Effector CD4-positive, alpha-beta T cell (primary cell): Measurements from ENCODE around the gene DDX25. TPM values are rescaled to one million over a fixed set of nuclear protein-coding genes. Genes with fewer than 3 reads are reported as not detected.
A peak's percentile ranks its signal among the peaks of the same experiment; 100 is the strongest.
"Not testable (repeated sequence)": the region's sequence is repeated elsewhere in the genome, so short reads cannot be mapped to it uniquely, and the experiment has no call there.

Experiments used
- DNase-seq: peaks from one replicate; pipeline ENCODE4 v3.0.0-alpha.2; 2020
- total RNA-seq: gene quantifications from one replicate; lab custom pipeline; 2026; lab: John Stamatoyannopoulos, UW

The DDX25 gene
- total RNA-seq, result not detected

DNA sequence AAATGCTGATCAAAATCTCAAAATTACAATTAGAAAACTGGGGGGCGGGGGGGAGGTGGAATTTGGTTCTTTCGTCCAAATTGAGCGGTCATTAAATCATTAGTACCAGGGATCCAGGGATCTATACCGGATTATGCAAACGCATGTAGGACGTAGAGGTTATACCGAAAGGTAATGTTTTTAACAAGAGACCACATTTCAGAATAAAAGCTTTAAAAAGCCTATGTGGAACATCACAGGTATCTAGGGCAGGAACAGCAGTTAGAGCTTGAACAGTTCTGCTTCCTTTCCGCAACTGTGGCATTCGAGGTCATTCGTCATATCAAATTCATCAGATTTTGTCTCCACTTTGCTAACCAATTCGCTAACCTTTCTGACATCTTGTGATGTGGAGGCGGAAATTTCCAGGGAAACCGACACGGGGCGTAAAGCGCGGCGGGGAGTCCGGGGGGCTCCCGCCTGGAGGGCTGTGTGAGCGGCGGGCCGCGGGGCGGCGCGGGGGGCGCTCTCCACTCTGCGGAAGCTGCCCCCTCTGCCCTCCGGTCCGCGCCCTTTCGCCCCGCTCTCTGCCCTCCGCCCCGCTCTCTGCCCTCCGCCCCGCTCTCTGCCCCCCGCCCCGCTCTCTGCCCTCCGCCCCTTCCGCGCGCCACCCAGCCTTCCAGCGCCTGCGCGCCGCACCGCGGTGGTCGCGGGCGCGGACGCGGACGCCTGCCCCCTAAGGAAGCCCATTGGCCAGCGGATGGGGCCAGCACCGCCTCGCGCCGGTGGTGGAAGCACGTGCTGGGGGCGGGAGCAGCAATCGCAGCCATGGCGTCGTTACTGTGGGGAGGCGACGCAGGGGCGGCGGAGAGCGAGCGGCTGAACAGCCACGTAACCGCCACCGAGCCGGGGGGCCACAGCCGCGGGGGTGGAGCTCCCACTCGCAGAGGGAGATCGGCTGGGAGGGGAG lies at the start of gene DDX25:
Gene DDX25 (plus strand): TSS at position 798 of the 949 bp plus-strand sequence. CDS start 10 bp downstream, at position 808.
- peak; percentile 12 for DNase-seq

DNA sequence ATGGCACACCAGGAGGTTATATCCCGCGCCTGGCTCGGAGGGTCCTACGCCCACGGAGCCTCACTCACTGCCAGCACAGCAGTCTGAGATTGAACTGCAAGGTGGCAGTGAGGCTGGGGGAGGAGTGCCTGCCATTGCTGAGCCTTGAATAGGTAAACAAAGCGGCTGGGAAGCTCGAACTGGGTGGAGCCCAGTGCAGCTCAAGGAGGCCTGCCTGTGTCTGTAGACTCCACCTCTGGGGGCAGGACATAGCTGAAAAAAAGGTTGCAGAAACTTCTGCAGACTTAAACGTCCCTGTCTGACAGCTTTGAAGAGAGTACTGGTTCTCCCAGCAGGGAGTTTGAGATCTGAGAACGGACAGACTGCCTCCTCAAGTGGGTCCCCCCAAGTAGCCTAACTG lies 46.6 kb upstream of the DDX25 start:
- DNase-seq, result not testable (repeated sequence)

DNA sequence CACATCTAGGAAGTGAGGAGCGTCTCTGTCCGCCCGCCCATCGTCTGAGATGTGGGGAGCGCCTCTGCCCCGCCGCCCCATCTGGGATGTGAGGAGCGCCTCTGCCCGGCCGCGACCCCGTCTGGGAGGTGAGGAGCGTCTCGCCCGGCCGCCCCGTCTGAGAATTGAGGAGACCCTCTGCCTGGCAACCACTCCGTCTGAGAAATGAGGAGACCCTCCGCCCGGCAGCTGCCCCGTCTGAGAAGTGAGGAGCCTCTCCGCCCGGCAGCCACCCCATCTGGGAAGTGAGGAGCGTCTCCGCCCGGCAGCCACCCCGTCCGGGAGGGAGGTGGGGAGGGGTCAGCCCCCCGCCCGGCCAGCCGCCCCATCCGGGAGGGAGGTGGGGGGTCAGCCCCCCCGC lies 41.5 kb upstream of the DDX25 start:
- not testable (repeated sequence) for DNase-seq

DNA sequence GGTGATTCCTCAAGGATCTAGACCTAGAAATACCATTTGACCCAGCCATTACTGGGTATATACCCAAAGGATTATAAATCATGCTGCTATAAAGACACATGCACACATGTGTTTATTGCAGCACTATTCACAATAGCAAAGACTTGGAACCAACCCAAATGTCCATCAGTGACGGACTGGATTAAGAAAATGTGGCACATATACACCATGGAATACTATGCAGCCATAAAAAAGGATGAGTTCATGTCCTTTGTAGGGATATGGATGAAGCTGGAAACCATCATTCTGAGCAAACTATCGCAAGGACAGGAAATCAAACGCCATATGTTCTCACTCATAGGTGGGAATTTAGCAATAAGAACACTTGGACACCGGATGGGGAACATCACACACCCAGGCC lies 39.0 kb upstream of the DDX25 start:
- DNase-seq, result not testable (repeated sequence)

DNA sequence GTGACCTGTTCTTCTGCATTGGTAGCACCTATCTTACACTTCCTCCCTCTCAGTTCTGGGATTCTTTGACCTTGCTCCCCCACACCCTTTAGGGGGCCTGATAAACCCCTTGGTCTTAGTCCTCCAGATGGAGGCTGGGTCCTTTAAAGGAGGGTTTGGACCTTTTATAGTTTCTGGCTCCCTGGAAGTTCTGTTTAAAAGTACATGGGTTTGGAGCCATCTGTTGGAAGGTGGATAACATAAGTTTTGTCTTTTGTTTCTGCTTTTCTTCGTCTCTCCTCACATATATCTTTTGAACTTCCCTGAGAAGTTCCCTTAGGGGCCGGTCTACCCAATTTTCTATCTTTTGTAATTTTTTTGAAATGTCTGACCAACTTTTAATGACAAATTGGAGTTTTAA lies 34.8 kb upstream of the DDX25 start:
- no peak for DNase-seq

DNA sequence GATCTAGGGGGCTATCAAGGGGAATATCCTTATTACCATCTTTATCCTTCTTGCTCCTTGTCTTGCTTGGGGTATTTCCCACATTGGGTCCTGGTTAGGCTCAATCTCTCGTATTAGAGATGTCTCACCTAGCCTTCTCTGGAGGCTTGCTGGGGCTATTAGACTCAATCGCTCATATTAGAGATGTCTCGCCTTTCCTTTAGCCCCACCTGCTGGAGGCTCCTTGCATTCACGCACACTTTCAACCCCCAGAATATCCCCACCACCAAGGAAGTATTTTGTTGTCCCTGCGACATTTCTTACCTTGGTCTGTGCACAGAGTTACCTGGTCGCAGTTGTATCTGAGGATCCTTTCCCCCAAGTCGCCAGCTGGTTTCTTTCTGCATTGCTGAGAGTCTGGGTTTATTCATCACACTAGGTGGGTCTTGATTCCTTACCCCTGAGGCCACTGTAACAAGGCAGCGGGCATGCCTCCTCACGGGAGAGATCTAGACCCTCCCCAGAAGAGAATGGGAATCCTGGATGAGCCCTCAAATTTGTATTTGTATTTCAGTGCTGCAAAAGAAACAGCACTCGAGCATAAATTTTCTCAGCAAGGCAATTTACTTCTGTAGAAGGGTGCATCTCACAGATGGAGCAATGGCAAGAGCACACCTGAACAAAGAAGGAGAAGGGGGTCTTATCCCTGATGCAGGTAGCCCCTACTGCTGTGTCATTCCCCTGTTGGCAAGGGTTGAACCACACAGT lies 32.7 kb upstream of the DDX25 start:
- DNase-seq, result no peak

DNA sequence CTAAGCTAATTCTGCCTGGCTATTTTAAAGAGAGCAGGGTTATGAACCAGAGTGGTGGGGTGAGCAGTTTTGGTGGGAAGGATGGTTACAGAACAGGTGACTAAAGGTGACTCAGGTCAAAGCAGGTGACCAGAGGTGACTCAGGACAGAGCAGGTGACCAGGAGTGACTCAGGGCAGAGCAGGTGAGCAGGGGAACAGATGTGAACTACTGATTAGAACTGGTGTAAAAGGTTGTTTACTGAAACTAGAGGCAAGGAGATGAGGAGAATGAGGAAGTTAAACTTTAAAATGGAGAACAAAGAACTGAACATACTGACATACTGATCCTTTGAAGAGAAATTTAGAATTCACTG lies 32.2 kb upstream of the DDX25 start:
- no peak for DNase-seq

DNA sequence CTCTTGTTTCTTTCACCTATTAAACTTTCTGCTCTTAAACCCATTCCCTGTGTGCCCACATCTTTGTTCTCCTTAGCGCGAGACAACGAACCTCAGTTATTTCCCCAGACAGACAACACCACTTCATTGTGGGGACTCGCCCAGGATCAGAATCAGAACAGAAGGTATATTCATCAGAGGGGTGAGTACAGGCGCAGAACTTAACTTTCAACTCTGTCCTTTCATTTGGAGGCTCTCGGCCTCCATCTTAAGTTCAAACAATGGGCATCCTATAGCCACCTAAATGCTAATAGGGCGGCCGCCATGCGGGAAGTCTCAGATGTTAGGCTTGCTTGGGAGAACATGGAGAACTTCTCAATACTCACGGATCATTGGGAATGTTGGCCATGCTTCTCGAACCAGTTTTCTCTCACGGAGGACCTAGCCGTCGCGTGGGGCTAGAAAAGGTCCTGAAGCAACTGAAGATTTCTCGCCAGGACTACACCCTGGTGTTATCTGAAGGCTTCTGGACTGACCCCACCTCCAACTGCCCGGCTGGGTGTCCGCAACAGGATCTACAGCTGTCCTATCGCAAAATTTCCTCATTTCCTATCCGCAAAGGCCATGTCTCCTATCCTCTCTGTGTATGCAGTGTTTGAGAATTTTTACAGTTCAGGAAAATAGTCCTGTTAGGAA lies 30.3 kb upstream of the DDX25 start:
- DNase-seq, result no peak

DNA sequence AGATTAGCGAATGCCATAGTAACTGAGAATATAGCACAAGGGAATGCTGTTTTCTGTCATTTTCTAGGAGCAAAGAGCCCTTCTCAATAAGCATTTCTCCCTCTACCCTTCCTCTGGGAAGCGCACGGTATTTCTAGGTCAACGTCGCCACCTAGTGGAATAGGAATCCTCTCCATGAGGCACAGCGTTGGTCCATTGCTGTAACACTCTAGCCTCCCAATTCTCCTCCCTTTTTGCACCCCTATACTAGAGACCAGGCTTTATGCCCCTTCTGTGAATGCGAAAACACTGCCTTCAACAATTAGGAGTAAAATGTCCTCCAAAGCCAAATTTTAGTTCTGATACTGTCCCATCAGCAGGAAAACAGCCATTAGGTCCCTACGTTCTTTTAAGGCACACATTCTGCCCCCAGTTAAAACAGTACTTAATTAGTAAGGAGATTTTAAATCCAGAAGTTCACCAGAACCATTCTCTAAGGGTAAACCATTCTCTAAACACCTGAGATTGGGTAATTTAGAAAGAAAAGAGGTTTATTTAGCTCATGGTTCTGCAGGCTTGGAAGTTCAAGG lies 29.7 kb upstream of the DDX25 start:
- DNase-seq, result peak; percentile 31

DNA sequence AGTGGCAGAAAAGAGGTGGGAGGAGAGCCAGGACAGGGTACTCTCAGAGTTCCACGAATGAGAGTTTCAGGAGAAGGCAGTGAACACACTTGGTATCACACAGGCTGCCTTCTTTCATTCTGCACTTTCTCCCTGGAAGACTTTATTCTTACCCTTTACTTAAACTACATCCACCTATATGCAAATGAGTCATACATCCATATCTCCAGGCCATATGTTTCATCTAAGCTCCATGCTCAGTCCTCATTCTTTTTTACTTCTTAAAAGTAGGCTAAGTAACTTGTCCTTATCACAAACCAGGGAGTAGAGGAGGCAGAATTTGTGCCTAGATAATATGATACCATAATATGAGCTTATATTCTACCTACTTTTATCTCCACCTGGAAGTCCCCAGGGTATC lies 23.0 kb upstream of the DDX25 start:
- no peak for DNase-seq

DNA sequence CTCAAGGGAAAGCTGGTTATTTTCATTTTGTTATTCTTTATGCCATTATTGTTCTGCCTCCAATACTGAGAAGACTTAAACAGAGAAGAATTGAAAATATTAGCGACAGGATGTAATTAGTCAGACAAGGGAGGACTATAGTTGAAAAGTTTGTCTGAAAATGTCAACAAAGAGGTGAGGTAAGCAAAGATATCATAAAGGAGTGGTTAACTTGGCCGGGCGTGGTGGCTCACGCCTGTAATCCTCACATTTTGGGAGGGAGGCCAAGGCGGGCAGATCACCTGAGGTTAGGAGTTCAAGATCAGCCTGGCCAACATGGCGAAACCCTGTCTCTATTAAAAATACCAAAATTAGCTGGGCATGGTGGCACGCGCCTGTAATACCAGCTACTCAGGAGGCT lies 20.9 kb upstream of the DDX25 start:
- DNase-seq, result no peak

DNA sequence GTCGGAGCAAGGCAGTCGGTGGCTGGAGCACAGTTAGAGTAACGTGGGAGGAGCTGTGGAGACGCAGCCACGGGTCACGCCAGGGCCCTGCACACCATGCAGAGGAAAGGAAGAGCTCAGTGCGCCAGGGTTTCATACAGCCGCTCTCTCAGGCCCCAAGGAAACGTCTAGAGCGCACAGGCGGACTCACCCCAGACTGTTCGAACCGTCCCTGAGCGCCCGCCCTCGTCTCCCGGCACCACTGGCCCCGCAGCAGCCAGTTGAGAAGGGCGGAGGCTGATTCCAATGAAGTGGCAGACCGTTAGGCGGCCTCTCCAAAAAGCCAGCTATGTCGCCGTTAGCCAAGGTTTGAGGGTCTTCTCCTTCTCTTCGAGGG lies 17.3 kb upstream of the DDX25 start:
- peak; percentile 33 for DNase-seq

DNA sequence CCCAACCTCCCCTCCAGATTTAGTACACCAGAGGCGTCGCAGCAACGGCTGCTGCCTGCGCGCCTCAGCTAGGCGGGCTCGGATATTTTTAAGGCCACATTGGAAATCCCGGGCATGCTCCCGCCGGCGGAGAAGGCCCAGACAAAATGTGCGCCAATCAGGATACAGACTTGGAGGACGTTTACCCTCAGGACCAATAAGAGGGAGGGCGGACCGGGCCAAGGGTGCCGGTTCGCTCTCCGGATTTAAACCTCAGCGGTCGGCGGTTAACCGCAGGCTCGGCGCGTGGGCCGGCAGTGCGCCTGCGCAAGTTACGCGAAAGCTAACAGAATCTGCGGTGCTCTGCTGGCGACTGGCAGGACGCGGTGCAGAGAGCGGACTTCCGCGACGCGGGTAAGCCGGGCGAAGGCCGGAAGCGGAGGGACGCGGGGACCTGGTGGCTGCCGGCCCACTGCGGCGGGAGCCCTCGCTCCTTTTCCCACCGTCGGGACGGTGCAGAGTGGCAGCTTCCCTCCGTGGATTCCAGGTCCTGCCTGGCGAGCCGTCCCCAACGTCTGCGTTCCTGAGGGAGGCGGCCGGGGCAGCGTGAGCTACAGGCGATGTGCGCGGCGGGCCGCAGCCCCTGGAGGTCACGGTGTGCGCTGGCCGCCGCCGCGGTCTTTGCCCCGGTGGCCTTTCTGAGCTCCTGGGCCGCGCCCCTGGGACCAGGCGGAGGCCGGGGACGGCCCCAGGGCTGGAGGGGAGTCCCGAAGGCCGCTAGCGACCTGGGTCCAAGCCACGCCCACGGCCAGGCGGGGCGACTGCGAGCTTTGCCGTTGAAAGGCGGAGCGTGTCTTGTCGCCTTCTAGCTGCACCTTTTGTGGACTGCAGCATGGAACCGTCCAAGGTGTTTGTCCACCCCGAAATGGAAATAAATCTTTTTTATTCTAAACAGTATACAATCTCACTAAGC lies 16.7 kb upstream of the DDX25 start, which contains the start of gene HYLS1:
Gene HYLS1 (plus strand): TSS at position 296 of the 952 bp plus-strand sequence. CDS start 11,701 bp downstream, outside the sequence.
- peak; percentile 91 for DNase-seq

DNA sequence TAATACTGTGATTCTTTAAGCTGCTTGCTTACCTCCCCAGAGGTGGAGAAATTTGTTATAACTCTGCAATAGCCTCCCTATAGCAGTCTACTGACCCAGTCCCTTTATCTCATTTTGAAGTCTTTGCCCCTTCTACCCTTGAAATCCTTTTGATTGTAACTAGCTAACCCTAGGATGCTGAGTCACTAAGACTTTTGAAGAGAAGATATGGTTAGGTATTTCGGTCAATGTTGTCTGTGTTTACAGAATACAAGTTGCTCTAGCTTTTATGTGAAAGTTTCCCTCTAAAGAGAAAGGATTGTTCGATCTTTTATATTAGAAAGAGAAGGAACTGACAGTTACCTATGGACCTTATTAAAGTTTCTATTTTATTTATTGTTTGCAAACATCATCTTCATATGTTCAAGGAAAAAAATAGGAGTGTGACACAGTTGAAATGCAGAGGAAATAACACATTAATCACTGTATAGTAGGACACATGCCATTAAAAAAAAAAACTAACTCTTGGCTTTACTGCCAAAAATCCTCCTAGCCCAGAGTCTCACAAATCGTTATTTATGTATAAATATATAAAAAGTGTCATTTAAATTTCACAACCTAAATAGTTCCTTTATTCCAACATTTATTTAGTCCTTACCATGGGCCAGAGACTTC lies 13.7 kb upstream of the DDX25 start:
- DNase-seq, result no peak

DNA sequence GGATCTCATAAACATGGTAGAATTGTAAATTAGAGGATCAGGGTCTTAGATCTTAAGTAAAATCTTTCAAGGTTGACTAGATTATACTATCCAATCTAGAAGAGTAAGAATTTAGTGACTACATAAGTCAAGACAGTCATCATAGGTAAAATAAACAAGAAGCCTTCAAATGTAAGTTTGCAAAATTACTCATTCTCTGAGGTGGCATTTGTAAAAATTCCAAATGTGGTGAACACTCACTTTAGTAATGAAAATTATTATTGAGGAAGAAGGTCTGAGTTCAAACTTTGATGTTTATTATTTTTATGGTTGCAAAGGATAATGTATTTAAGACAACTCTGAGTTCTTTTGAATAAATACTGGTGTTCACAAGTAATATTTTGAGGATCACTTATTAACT lies 12.2 kb upstream of the DDX25 start:
- DNase-seq, result no peak

DNA sequence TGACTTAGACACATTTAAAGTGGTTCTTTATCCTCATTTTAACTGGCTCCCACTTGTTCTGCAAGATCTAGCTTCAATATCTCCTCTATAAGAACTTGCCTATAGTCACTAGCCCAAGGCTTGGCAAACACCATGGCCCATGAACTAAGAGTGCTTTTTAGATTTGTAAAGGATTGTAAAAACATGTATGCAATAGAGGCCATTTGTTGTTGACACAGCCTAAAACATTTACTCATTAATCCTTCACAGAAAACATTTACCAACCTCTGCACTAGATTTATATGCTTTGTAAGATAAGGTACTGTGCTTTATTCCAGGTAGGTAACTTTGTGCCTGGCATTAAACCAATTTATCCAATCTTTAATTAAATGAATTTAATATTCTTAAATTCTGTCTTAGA lies 11.3 kb upstream of the DDX25 start:
- no peak for DNase-seq

DNA sequence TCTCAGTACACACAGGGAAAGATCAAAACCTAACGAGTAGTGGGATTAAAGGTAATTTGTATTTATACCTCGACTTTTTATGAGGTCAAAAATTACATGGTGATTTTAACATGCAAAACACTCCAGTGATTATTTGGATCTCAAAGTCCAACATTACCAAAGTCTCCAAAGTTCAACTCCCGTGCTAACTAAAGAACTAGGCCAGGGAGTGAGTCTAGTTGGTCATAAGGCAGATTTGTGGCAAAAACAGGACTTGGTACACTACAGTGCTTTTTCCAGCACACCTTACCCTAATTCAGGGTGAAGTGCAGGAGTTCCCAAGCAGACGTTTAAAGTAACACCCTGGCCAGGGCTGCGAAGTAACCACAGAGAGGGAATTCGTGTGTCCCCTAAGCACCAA lies 2.4 kb upstream of the DDX25 start:
- no peak for DNase-seq

DNA sequence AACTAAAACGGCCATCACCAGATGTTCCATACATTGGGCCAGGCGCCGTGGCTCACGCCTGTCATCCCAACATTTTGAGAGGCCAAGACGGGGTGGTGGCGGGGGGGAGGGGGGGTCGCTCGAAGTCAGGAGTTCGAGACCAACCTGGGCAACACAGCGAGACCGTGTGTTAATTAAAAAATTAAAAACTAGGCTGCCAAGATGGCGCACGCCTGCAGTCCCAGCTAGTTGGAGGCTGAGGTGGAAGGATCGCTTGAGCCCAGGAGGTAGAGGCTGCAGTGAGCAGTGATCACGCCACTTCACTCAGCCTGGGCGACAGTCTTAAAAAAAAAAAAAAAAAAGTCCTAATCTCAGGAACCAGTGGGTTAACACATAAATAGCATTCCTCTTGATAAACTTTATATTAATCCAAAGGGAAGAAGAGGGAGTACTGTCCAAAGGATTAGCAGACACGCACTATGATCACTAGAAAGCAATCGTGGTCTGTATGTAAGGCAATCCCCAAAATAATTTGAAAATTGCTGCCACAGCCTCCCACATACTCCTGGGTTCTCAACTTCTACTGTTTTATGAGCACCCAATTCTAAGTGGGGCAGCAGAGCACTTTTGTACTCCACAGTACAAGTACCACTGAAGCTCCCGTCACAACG lies 1.9 kb upstream of the DDX25 start:
- DNase-seq, result no peak

DNA sequence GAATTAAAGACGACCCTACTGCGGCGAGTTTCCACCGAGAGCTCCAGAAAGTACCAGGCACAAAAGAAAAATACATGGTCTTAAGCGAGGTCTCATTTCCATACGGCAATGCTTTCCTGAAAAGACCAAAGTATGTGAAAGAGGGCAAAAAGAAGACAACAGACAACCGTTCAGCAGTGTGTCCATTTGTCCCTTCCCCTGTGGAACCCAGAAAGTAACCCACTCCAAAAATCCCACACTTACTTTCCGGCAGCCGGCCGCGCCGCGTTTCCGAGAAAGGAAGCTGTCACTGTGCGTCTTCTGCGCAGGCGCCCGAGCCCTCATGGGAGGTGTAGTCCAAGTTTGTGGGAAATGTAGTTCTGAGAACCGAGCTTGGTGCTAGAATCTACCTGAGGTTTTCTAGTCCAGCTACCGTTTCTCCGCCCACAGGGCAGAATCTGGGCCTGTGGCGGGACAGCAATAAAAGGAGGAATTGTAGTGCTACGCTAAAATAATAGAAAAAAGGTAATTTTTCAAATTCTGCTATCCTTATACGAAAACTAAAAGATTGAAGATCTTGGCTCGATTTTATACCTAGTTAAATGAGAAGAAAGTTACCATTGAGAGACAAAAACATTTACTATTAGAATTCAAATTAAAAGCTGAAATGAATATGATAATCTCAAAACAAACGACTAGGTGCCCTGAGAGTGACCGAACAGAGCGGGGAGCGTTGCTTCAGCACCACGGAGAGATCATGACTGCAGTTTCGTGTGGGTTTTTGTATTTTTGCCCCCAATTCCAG lies 1.2 kb upstream of the DDX25 start, which contains the start of gene PUS3:
Gene PUS3 (minus strand): TSS at position 280 of the 784 bp plus-strand sequence. CDS start 6,922 bp downstream, outside the sequence.
- peak; percentile 83 for DNase-seq

DNA sequence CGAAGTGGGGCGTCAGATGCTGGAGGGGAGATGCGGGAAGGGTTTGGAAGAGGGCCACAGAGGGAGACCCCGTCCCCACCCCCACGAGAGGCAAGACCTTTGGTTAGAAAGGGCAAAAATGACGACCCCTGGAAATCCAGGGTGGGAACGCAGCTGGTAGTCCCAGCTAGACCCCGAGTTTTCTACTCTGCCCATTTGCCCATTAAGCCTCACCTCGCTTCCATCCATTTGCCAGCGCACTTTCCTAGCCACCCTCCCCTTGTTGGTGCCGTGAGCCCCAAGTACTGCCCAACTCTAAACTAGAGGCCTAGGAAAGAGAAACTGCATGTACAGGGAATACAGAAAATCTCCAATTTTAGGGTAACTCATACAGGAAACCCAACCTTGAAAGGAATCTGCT lies 370 bp downstream of the DDX25 start:
- DNase-seq, result no peak
